ENCODE results near the gene C1orf87. TPM values are rescaled to one million over a fixed set of nuclear protein-coding genes. Genes with fewer than 3 reads are reported as not detected.
A peak's percentile ranks its signal among the peaks of the same experiment; 100 is the strongest.

Gene C1orf87
- total and polyA plus RNA-seq, 2 donors from 2014 or later: 0.38 to 0.45 TPM

- intact Hi-C loops (cut with DNase I): no loop called here
- no peak for FAIRE-seq
These were observed 106.4 kb downstream of the C1orf87 start for GRCh38 chr1:59967141-59967697.

DNA sequence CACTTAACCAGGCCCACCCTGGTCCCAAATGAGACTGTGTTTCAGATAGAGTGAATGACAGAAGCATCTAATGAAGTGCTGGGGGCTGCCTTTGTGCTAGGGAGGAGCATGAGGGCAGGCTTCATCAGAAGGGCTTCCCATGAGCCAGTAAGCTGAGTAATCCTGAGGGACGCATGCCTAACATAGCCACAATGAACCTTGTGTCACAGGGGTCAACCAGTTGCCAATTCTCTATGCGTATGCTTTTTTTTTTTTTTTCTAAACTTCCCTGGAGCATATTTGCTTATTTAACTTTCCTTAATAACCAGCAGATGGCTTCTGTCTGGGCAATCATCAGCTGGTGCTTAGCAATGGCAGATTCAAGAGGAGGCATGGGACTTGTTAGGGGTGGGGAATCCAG is 121.5 kb downstream of the C1orf87 start:
- H3K36me3 ChIP-seq (ENCODE audit: control insufficient read depth in 2 of 3, insufficient read depth in 3 of 3, low read length in 3 of 3): no peaks in the 10 kb centered on the region
- H3K27ac ChIP-seq (ENCODE audit: low read depth in 2 of 2, low read length in 2 of 2): no peak overlapping the region
- H3K27me3 ChIP-seq (ENCODE audit: control insufficient read depth, insufficient read depth, low read length): no peaks in the 10 kb centered on the region
- H3K9ac ChIP-seq (ENCODE audit: low read length in 3 of 3): no peak overlapping the region
- no peak overlapping the region for H3K4me3 ChIP-seq (ENCODE audit: low read length in 3 of 3)
- H3K9me3 ChIP-seq (ENCODE audit: control insufficient read depth in 2 of 3, insufficient read depth in 1 of 3, low read length in 3 of 3): no peaks in the 10 kb centered on the region
- TF ChIP-seq, protein P1, sequence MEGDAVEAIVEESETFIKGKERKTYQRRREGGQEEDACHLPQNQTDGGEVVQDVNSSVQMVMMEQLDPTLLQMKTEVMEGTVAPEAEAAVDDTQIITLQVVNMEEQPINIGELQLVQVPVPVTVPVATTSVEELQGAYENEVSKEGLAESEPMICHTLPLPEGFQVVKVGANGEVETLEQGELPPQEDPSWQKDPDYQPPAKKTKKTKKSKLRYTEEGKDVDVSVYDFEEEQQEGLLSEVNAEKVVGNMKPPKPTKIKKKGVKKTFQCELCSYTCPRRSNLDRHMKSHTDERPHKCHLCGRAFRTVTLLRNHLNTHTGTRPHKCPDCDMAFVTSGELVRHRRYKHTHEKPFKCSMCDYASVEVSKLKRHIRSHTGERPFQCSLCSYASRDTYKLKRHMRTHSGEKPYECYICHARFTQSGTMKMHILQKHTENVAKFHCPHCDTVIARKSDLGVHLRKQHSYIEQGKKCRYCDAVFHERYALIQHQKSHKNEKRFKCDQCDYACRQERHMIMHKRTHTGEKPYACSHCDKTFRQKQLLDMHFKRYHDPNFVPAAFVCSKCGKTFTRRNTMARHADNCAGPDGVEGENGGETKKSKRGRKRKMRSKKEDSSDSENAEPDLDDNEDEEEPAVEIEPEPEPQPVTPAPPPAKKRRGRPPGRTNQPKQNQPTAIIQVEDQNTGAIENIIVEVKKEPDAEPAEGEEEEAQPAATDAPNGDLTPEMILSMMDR (IDR thresholded peaks at IDR 0.05; ENCODE audit: borderline replicate concordance, extremely low read depth, insufficient read depth): no peak
- H3K4me1 ChIP-seq (ENCODE audit: control insufficient read depth in 2 of 3, insufficient read depth in 2 of 3, low read depth in 1 of 3, low read length in 3 of 3): no peaks in the 10 kb centered on the region
- FAIRE-seq: no peak
- intact Hi-C loops (cut with DNase I): no loop called here
- DNase-seq: no peak

More at GRCh38 chr1:59967141-59967697, 106.4 kb downstream of the C1orf87 start:
- H3K9ac ChIP-seq (ENCODE audit: low read length in 3 of 3): no peak overlapping the region
- peak in 2 of 5 donors; percentile 40 to 42 for DNase-seq
- TF ChIP-seq, protein P1 (IDR thresholded peaks at IDR 0.05; ENCODE audit: borderline replicate concordance, extremely low read depth, insufficient read depth): no peak
- no peaks in the 10 kb centered on the region for H3K4me1 ChIP-seq (ENCODE audit: control insufficient read depth in 2 of 3, insufficient read depth in 2 of 3, low read depth in 1 of 3, low read length in 3 of 3)
- H3K27ac ChIP-seq (ENCODE audit: low read depth in 2 of 2, low read length in 2 of 2): no peak overlapping the region
- no peak overlapping the region for H3K4me3 ChIP-seq (ENCODE audit: low read length in 3 of 3)
- H3K36me3 ChIP-seq (ENCODE audit: control insufficient read depth in 2 of 3, insufficient read depth in 3 of 3, low read length in 3 of 3): no peaks in the 10 kb centered on the region
- no peaks in the 10 kb centered on the region for H3K27me3 ChIP-seq (ENCODE audit: control insufficient read depth, insufficient read depth, low read length)
- no peaks in the 10 kb centered on the region for H3K9me3 ChIP-seq (ENCODE audit: control insufficient read depth in 2 of 3, insufficient read depth in 1 of 3, low read length in 3 of 3)

DNA sequence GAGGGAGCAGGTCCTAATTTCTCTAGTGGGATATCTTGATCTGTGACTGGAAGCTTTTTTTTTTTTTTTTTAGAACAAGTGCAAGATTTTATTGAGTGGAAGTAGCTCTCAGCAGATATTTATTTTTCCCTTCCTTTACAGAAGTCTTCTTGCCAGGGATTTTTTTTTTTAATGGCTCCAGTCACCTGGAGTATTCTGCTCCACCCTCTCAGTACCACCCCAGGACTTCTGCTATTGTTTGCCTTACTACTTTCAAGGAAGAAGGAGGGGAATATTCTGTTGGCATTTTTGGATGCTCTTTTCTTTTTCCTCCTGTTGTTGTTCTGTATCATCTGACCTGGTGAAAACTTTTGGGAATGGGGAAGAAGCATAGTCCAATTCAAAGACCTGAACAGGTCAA is 123.9 kb downstream of the C1orf87 start:
- no peaks in the 10 kb centered on the region for H3K36me3 ChIP-seq (ENCODE audit: control insufficient read depth in 2 of 3, insufficient read depth in 3 of 3, low read length in 3 of 3)
- no peak overlapping the region for H3K9ac ChIP-seq (ENCODE audit: low read length in 3 of 3)
- H3K27ac ChIP-seq (ENCODE audit: low read depth in 2 of 2, low read length in 2 of 2): no peak overlapping the region
- TF ChIP-seq, protein P1 (IDR thresholded peaks at IDR 0.05; ENCODE audit: borderline replicate concordance, extremely low read depth, insufficient read depth): no peak
- H3K27me3 ChIP-seq (ENCODE audit: control insufficient read depth, insufficient read depth, low read length): no peaks in the 10 kb centered on the region
- H3K9me3 ChIP-seq (ENCODE audit: control insufficient read depth in 2 of 3, insufficient read depth in 1 of 3, low read length in 3 of 3): no peaks in the 10 kb centered on the region
- H3K4me1 ChIP-seq (ENCODE audit: control insufficient read depth in 2 of 3, insufficient read depth in 2 of 3, low read depth in 1 of 3, low read length in 3 of 3): no peaks in the 10 kb centered on the region
- no peak for FAIRE-seq
- no peak overlapping the region for H3K4me3 ChIP-seq (ENCODE audit: low read length in 3 of 3)
- intact Hi-C loops (cut with DNase I): no loop called here
- no peak for DNase-seq

DNA sequence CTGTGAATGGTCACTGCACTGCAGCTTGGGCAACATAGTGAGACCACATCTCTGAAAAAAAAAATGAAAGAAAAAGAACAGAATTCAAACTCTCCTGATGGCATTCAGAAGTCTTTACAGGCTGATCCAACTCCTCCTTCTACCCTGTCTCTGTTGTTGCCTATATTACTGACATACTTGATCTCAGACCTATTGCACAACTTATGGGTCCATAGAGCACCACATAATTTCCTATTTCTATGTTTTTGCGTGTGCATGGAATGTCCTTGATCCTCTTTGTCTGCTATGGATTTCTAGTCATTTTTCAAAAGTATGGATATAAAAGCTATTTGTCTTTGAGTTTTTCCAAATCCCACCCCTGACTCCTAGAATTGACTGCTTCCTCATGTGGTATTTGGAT is 124.6 kb downstream of the C1orf87 start:
- DNase-seq (no peak), FAIRE-seq (no peak)
- Histone ChIP-seq H3K9me3 (ENCODE audit: control insufficient read depth in 2 of 3, insufficient read depth in 1 of 3, low read length in 3 of 3) (no peaks in the 10 kb centered on the region), H3K4me1 (ENCODE audit: control insufficient read depth in 2 of 3, insufficient read depth in 2 of 3, low read depth in 1 of 3, low read length in 3 of 3) (no peaks in the 10 kb centered on the region), H3K36me3 (ENCODE audit: control insufficient read depth in 2 of 3, insufficient read depth in 3 of 3, low read length in 3 of 3) (no peaks in the 10 kb centered on the region), H3K27me3 (ENCODE audit: control insufficient read depth, insufficient read depth, low read length) (no peaks in the 10 kb centered on the region), H3K27ac (ENCODE audit: low read depth in 2 of 2, low read length in 2 of 2) (no peak overlapping the region), H3K9ac (ENCODE audit: low read length in 3 of 3) (no peak overlapping the region), H3K4me3 (ENCODE audit: low read length in 3 of 3) (no peak overlapping the region)
- intact Hi-C loops (cut with DNase I): no loop called here
- TF ChIP-seq, protein P1 (IDR thresholded peaks at IDR 0.05; ENCODE audit: borderline replicate concordance, extremely low read depth, insufficient read depth): no peak
